IPS-11a (cell line): ENCODE measurements around the gene TIMD4.
"Not testable (repeated sequence)": the region's sequence is repeated elsewhere in the genome, so short reads cannot be mapped to it uniquely, and the experiment has no call there.

Experiments used
- H3K4me3 ChIP-seq: one replicate; pipeline ENCODE4 v1.5.1; 2013; ENCODE audit warnings: low read depth, low read length, control low read depth

The TIMD4 gene

DNA sequence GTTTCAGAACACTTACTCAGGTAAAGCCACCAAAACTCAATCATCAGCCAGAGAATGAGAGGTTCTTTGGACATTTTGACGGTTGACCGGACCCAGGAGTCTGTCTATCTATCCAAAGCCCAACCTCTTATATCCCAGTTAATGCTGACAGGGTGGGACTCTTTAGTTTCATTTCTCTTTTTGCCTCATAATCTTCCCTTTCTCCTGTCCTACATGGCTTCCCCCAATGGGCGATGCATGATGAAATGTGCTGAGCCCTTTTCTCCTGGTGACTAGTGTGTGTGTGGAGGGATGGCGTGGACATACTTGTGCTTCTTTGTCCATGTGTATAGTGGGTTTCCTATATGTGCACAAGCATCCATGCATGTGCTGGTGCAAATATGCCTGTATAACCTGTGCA lies at the start of gene TIMD4:
Gene TIMD4 (minus strand): TSS at position 102 of the 400 bp plus-strand sequence. CDS start 28 bp downstream, at position 74.
- H3K4me3 ChIP-seq: no peak within 1 kb of the TSS

DNA sequence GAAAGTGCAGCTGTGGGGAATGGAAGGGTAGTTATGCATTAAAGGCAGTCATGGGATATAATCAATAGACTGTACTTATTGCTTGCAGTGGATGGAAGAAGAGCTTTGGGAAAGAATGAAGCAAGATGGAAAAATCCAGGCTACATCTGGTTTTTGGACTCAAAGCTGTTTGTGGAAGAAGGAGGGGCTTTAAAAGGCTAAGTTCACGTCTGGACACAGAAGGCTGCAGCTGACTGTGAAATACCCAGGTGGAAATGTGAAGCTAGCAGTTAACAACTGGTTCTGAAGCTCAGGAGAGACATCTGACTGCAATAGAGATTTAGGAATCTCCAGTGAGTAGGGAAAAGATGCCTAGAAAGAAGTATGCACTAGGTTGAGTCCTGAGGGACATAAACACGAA lies 43.2 kb upstream of the TIMD4 start:
- no peak overlapping the region for H3K4me3 ChIP-seq

DNA sequence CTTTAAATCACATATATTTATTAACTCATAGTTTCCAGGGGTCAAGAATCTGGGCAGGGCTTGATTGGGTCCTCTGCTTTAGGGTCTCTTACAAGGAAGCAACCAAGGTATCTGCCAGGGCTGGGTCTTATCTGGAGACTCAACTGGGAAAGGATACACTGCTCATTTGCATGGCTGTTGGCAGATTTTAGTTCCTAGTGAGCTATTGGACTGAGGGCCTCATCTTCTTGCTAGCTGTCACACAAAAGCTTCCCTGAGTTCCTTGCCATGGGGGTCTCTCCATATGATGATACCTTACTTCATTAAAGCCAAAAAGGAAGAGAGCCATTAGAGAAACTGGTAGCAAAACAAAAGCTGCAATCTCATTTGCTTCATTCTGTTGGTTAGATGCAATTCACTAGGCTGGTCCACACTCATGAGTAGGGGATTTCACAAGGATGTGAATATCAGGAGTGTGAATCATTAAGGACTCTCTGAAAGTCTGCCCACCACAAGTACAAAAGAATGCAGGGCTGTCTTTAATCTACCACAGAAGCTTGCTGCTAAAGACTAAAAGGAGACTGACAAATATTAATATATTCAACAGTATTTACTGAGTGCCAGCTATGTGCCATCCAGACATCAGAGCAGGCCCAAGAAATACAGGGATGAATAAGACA lies 42.0 kb upstream of the TIMD4 start:
- no peak overlapping the region for H3K4me3 ChIP-seq

DNA sequence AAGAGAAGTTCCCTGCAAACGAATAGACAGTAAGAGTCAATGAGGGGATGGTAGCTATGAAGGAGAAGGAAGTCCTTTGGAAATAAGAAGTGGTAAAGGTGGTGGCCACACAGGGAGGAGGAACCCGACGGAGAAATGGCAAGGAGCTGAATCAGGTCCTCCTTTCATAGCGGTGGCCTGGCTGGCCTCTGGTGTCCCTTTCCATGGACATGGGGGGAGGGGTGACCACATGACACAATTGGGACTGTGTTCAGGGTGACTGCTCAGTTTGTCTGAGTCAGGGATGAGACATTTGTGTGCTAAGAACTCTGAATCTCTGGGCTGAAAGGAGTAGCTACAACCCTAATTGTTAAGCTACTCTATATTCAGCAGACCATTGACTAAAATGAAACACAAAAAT lies 28.7 kb upstream of the TIMD4 start:
- H3K4me3 ChIP-seq: no peak overlapping the region

DNA sequence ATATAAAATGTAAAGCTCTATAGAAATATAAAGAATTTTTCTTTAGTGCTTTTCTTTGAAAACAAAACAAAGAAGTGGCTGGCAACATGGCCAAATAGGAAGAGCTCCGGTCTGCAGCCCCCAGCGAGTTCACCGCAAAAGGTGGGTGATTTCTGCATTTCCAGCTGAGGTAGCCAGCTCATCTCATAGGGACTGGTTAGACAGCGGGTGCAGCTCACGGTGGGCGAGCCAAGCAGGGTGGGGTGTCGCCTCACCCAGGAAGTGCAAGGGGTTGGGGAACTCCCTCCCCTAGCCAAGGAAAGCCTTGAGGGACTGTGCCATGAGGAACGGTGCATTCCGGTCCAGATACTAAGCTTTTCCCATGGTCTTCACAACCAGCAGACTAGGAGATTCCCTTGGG lies 21.0 kb upstream of the TIMD4 start:
- H3K4me3 ChIP-seq: no peak overlapping the region

DNA sequence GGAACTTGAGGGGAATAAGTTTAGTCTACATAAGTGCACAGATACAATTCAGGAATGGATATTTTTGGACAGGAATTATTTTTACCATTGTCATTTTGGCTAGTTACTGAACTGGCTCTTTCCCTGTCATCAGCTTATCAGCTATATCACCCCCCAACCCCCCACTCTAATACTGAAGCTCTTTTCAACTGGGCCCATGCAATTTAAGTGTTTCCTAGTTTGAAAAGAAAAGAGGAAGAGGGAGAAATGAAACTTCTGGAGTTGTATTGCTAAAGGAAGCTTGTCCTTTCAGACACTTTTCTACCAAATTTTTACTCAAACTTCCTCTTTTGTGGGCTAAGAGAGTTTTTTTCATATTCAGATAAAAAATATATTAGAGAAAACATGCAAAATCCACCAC lies 18.5 kb upstream of the TIMD4 start:
- no peak overlapping the region for H3K4me3 ChIP-seq

DNA sequence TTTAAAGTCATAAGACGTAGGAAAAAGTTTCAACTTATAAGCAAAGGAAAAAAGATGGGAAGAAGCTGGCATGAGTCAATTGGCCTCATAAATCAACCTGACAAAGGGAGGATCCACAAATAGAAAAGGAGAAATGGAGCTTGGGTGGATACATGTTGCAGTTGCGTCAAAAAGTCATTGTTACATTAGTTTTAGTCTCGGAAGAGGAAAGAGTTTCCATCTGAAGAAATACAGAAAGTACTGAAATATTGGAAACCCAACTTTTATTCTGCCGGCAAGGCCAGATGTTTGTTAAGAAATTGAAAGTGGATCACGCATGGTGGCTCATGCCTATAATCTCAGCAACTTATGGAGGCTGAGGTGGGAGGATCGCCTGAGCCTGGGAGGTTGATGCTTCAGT lies 11.3 kb upstream of the TIMD4 start:
- H3K4me3 ChIP-seq: no peak overlapping the region

DNA sequence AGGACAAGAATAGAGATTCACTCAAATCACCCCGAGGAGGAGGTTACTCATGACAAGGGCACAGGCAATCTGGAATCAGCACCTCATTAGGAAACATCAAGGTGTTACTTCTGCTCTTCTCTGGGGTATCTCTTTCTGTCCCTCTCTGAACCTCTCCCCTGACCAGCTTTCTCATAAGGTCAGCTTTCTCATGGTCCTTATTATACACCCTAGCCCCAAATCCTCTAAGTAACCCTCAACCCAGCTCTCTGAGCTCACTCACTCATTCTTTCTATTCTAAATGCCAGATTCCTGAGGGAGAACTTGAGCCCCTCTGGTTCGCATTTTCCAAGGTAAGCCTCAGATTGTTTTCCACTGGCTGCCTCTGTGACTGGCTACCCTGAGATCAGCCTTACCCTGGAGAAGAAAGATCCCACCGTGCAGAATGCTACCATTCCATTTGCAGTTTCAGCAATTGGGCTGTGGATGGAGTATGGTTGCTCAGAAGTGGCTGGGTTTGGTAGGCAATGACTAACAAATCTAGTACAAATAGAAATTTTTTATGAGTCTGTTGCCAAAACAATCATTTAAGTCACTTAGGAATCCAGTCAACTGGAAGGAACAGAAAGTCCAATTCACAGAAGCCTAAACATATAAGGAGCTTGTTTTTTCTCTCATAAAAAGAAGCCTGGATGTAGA lies 9.0 kb upstream of the TIMD4 start:
- H3K4me3 ChIP-seq: no peak overlapping the region

DNA sequence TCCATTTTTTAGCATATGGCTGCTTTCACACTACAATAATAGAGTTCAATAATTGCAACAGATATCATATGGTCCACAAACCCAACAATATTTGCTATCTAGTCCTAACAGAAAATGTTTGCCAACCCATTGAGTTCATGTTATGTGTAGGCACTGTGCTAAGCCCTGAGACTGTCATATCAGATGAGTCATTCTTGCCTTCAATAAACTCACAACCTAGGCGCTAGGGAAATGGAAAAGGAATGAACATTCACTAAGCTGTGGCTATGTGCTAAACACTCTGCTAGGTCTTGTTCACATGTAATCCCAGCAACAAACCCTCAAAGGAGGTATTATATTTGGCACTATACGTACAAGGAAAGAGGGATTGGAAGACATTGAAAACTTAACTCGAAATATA lies 8.4 kb upstream of the TIMD4 start:
- H3K4me3 ChIP-seq: no peak overlapping the region

DNA sequence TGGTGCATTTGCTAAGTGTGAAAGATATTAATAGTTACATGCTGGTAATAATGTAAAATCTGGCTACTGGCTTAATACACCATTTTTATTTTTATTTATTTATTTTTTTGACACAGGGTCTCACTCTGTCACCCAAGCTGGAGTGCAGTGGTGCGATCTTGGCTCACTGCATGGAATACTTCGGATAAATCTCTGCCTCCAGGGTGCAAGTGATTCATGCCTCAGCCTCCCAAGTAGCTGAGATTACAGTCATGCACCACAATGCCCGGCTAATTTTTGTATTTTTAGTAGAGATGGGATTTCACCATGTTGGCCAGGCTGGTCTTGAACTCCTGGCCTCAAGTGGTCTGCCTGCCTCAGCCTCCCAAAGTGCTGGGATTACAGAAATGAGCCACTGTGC lies 4.4 kb upstream of the TIMD4 start:
- not testable (repeated sequence) for H3K4me3 ChIP-seq

DNA sequence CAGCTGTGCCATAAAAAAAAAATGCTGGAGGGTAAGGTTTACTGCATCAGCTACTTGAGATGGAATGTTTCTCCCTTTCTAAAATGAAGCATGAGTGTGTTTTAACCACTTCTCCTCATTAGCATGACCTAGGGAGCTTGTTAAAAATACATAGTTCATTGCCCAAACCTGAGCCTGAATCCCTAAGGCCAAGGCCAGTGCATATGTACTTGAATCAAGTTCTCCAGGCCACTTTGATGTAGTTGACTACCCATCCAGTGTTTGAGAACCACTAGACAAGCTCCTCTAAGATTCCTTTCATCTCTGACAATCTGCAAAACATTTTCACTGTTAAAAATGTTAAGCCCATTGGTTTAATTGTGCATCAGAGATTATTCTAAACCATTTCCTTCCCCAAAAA lies 6.7 kb downstream of the TIMD4 start:
- H3K4me3 ChIP-seq: no peak overlapping the region

DNA sequence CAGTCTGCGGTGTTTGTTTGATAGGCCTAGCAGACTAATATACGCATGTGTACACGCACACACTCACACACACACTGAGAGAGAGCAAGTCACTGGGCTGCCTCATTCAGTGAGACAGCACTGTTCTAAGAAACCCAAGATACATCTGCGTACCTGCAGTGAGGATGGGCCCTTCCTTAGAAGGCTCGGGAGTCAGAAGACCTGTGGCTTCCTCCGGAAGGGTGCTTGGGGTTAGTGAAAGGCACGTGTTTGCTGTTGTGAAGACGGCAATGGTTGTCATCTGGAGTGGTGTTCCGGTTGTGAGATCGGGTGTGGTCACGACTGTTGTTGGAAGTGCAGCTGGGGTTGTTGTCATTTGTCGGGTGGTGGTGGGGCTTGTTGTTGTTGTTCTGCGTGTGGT lies 11.7 kb downstream of the TIMD4 start:
- no peak overlapping the region for H3K4me3 ChIP-seq

DNA sequence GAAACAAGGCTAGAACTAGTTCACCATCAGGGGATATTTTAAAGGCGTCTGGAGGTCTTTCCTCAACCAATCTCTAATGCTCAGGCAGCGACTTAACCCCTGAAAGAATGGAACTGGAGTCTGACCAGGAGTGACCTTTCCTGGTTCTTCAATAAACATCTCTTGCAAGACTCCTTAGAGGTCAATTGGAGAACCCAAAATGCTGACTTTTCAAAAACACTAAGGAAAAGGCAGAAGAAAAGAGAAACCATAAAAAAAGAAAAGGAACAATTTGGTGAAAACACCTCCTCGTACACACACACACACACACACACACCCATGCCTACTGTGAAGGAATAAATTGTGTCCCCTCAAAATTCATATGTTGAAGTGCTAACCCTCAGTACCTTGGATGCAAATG lies 12.3 kb downstream of the TIMD4 start:
- H3K4me3 ChIP-seq: no peak overlapping the region

DNA sequence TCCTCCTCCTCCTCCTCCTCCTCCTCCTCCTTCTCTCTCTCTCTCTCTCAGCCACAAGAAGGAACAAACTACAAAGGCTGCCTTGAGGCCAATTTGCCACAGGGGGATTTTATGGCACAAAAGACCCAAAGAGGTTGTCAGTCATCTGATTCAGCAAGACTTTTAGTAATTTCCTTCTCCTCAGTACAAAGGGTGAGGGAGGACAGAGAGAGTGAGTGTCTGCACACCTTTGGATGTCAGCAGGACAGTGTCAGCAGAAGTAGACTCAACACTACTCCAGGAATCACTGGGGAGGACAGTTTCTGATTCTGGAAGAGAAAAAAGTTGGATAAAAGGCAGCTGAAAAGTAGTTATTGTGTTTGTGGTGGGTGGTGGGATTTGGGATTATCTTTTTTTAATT lies 13.6 kb downstream of the TIMD4 start:
- H3K4me3 ChIP-seq: no peak overlapping the region

DNA sequence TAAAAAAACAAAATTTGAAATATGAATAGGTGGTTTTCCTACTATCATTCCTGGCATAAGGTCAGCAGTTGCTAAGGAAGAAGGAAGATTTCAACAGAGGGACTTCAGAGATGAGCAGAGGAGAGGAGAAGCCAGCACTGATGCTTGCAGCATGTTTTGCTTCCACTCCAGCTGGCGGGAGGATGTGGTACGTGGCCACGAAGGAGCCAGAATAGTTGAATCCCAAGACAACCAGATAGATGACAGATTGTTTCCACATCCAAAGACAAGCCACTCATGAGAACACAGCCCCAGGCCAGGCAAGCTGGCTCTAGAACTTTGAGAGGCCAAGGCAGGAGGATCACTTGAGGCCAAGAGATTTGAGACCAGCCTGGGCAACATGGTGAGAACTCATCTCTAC lies 15.1 kb downstream of the TIMD4 start:
- H3K4me3 ChIP-seq: no peak overlapping the region

DNA sequence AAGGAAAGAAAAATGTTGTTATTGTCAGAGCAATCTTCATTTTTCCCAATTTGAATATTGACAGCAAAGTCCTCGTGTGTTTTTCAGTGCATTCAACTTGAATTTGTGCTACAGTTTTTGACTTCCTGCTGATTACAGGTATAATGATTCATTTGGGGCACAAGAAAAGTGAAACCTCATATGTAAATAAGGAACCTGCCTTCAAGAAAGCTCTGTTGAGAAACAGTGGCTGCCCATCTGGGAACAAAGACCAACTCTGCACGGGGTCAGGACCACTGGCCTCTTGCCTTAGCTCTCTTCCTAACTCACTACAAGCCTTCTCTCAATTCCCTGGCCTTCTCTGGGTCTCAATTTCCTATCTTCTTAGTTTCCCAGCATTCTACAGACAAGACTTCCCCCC lies 21.0 kb downstream of the TIMD4 start:
- H3K4me3 ChIP-seq: no peak overlapping the region

DNA sequence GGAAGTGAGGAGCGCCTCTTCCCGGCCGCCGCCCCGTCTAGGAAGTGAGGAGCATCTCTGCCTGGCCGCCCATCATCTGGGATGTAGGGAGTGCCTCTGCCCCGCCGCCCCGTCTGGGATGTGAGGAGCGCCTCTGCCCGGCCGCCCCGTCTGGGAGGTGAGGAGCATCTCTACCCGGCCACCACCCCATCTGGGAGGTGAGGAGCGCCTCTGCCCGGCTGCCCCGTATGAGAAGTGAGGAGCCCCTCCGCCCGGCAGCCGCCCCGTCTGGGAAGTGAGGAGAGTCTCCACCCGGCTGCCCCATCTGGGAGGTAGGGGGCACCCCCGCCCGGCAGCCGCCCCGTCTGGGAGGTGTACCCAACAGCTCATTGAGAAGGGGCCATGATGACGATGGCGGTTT lies 22.6 kb downstream of the TIMD4 start:
- H3K4me3 ChIP-seq: not testable (repeated sequence)

DNA sequence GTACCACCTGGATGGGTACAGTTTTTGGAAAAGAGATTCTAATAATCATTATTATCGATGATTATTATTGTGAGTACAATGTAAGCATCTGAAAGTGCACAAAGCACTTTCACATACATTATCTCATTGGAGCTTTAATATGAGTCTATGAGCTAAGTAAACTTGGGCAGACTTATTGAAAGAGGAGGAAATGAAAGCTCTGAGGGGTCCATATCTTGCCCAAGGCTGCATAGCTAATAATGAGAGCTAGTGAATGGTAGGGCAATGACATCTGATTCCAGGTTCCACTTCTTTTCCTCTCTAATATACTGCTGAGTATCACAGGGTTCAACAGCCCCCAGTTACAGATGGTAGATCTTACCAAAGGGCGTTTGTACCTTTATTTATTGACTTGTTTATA lies 26.1 kb downstream of the TIMD4 start:
- no peak overlapping the region for H3K4me3 ChIP-seq

DNA sequence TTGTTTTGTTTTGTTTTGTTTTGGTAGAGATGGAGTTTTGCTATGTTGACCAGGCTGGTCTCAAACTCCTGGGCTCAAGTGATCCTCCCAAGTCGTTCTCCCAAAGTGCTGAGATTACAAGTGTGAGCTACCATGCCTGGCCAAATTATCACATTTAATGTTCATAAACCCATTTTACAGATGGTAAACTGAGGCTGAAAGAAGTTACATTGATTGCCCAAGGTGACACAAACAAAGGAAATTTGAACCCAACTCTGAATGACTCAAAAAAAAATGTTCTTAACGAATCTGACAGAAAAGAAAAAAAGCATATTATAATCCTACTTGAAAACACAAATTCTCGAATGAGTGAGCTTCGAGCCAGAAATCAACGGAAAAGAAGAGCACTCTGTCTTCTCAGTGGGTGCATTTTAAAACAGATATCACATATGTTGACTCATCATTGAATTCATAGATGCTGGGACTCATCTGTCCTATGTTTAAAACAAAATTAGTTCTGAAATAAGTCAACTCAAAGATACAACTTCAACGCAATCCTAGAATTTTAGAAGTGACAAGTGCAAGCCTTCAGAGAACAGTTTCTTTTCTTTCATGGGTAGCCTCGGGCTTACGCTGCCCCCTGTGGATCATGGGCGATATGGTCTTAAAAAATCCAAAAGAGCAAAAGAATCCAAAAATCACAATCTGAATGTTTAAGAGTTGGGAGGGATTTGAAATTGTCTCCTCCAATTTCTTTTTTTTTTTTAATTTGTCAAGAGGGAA lies 28.4 kb downstream of the TIMD4 start:
- H3K4me3 ChIP-seq: no peak overlapping the region

DNA sequence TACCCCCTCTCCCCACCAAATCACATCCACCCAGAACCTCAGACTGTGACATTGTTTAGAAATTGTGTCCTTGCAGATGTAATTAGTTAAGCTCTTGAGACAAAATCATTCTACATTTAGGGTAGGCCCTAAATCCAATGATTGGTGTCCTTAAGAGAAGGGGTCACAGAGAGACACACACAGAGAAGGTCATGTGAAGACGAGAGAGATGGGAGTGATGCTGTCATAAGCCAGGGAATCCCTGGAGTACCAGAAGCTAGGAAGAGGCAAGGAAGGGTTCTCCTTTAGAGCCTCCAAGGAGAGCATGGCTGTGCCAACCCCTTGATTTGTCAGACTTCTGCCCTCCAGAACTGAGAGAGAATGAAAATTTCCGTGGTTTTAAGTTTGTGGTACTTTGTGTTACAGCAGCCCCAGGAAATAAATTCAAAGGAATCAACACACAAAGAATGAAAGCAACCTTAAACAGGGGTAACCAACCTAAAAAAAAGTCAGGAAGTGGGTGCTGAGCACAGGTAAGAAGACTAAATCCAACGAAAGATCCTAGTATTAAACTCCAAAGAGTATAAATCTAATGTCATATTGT lies 33.6 kb downstream of the TIMD4 start:
- no peak overlapping the region for H3K4me3 ChIP-seq

DNA sequence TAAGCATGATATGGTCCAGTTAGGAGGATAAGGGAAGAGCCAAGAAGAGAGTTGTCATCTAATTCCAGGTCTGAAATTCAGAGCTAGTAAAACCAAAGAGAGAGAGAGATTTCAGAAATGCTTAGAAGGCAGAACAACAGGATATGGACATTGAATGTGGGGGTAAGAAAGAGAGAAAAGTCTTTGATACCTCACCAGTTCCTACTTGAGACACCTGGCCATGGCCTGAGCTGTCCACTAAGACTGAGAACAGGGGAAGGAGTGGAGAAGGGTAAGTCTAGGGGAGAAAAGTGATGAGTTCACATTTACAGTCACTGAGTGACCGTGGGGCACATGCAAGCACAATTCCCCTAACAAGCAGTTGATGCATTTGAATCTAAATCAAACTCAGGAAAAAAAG lies 35.5 kb downstream of the TIMD4 start:
- no peak overlapping the region for H3K4me3 ChIP-seq

DNA sequence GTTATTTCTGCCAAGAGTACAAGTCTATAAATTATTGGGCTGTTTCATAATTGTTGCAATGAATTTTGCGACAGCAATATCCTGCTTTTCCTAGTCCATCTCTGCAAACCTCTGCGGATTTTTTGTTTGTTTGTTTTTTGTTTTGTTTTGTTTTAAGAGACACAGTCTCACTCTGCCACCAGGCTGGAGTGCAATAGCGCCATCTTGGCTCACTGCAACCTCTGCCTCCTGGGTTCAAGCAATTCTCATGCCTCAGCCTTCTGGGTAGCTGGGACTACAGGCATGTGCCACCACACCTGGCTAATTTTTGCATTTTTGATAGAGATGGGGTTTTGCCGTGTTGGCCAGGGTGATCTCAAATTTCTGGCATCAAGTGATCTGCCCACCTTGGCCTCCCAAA lies 37.3 kb downstream of the TIMD4 start:
- H3K4me3 ChIP-seq: not testable (repeated sequence)
